ENCODE data around the gene EPHA2. TPM values are rescaled to one million over a fixed set of nuclear protein-coding genes. Genes with fewer than 3 reads are reported as not detected.
A peak's percentile ranks its signal among the peaks of the same experiment; 100 is the strongest.

Gene EPHA2
- total and polyA plus RNA-seq, 4 donors = 2.9 to 11.1 (median 6.8) TPM

DNA sequence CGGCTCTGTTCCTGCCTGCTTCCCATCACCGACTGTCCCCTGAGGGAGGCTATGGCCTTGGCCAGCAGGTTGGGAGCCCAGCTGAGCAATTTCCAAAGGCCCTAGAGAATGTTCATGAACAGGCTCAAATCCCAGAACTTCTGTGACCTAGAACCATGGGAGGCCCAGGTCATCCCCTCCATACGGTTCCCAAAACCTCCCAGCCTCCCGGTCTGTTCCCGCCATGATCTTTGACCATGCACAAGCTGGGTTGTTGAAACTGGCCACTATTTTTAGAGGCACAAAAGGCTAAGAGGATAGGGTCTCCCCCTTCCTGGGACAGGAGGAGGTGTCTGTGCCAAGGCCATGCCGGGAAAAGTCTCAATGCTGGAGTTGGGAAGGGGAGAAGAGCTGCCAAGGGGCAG lies 27.5 kb downstream of the EPHA2 start:
- Histone ChIP-seq H3K9ac (ENCODE audit: low read depth in 1 of 2, low read length in 2 of 2) (no peak overlapping the region), H3K9me3 (ENCODE audit: control insufficient read depth in 4 of 4, low read length in 3 of 4) (no peaks in the 10 kb centered on the region), H3K4me1 (ENCODE audit: control insufficient read depth in 4 of 4, insufficient read depth in 4 of 4, low read length in 3 of 4) (peaks cover 0 to 3% (median 0%) of the 10 kb centered on the region in 4 donors), H3K4me3 (ENCODE audit: low read depth in 1 of 3, low read length in 3 of 3) (no peak overlapping the region), H3K36me3 (ENCODE audit: control insufficient read depth in 4 of 4, insufficient read depth in 3 of 4, low read depth in 1 of 4, low read length in 3 of 4) (peaks cover 19 to 75% (median 44%) of the 10 kb centered on the region in 4 donors), H3K27me3 (ENCODE audit: control insufficient read depth in 4 of 4, insufficient read depth in 4 of 4, low read length in 3 of 4) (no peaks in the 10 kb centered on the region), H3K27ac (ENCODE audit: low read depth in 1 of 2, low read length in 2 of 2) (peak overlapping the region in 1 of 2 donors; percentile 10)
- WGBS = 49% methylated on average over 6 of the region's 6 CpGs
- TF ChIP-seq NR2F2 (IDR thresholded peaks at IDR 0.05) (peak; percentile 97), JUND (IDR thresholded peaks at IDR 0.05) (no peak), SP1 (IDR thresholded peaks at IDR 0.05) (peak; percentile 19), RAD21 (IDR thresholded peaks at IDR 0.05) (no peak), YY1 (IDR thresholded peaks at IDR 0.05) (no peak), EGR1 (IDR thresholded peaks at IDR 0.05; ENCODE audit: low read depth in 2 of 2) (no peak)
- TF ChIP-seq, protein P1, sequence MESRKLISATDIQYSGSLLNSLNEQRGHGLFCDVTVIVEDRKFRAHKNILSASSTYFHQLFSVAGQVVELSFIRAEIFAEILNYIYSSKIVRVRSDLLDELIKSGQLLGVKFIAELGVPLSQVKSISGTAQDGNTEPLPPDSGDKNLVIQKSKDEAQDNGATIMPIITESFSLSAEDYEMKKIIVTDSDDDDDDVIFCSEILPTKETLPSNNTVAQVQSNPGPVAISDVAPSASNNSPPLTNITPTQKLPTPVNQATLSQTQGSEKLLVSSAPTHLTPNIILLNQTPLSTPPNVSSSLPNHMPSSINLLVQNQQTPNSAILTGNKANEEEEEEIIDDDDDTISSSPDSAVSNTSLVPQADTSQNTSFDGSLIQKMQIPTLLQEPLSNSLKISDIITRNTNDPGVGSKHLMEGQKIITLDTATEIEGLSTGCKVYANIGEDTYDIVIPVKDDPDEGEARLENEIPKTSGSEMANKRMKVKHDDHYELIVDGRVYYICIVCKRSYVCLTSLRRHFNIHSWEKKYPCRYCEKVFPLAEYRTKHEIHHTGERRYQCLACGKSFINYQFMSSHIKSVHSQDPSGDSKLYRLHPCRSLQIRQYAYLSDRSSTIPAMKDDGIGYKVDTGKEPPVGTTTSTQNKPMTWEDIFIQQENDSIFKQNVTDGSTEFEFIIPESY (IDR thresholded peaks at IDR 0.05) = no peak
- DNase-seq (ENCODE audit: low spot score) = no peak

DNA sequence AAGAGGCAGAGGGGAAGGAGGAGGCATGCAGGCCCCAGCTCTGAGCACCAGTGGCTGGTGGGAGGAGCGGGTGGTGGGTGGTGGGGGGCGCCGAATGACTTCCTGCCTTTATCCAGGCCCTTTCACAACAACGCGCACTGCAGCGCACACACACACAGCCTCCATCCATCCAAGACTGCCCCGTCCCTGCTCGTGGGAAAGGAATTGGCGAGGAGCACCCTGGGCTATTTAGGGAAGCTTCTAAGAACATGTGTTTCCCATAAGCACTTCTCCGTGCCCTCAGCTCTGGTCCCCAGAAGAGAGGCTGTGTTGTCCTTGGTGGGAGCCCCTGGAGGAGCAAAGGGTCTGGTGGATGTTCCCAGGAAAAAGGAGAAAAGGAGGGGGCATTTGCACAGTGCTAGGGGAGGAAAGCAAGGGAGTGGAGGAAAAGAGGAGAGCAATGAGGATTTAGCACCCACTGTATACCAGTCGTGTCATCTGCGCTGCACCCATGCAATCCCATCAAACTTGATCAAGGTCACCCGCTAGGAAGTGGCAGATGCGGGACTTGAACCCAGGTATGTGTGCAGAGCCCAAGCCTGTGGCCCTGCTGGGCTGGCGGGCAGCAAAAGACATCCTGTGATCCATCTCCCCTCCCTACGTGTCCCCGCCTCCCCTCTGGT lies 28.1 kb downstream of the EPHA2 start:
- WGBS = 84% methylated on average over 17 of the region's 17 CpGs
- Histone ChIP-seq H3K27me3 (ENCODE audit: control insufficient read depth in 4 of 4, insufficient read depth in 4 of 4, low read length in 3 of 4) (no peaks in the 10 kb centered on the region), H3K36me3 (ENCODE audit: control insufficient read depth in 4 of 4, insufficient read depth in 3 of 4, low read depth in 1 of 4, low read length in 3 of 4) (peaks cover 15 to 70% (median 39%) of the 10 kb centered on the region in 4 donors), H3K9me3 (ENCODE audit: control insufficient read depth in 4 of 4, low read length in 3 of 4) (no peaks in the 10 kb centered on the region), H3K9ac (ENCODE audit: low read depth in 1 of 2, low read length in 2 of 2) (no peak overlapping the region), H3K4me1 (ENCODE audit: control insufficient read depth in 4 of 4, insufficient read depth in 4 of 4, low read length in 3 of 4) (peaks cover 0 to 8% (median 2%) of the 10 kb centered on the region in 4 donors), H3K27ac (ENCODE audit: low read depth in 1 of 2, low read length in 2 of 2) (no peak overlapping the region), H3K4me3 (ENCODE audit: low read depth in 1 of 3, low read length in 3 of 3) (no peak overlapping the region)
- no peak for DNase-seq (ENCODE audit: low spot score)
- TF ChIP-seq FOXA2 (IDR thresholded peaks at IDR 0.05) = no peak
- TF ChIP-seq TAF1 (conservative IDR thresholded peaks at IDR 0.05) = no peak
- TF ChIP-seq, protein P1 (IDR thresholded peaks at IDR 0.05) = no peak

DNA sequence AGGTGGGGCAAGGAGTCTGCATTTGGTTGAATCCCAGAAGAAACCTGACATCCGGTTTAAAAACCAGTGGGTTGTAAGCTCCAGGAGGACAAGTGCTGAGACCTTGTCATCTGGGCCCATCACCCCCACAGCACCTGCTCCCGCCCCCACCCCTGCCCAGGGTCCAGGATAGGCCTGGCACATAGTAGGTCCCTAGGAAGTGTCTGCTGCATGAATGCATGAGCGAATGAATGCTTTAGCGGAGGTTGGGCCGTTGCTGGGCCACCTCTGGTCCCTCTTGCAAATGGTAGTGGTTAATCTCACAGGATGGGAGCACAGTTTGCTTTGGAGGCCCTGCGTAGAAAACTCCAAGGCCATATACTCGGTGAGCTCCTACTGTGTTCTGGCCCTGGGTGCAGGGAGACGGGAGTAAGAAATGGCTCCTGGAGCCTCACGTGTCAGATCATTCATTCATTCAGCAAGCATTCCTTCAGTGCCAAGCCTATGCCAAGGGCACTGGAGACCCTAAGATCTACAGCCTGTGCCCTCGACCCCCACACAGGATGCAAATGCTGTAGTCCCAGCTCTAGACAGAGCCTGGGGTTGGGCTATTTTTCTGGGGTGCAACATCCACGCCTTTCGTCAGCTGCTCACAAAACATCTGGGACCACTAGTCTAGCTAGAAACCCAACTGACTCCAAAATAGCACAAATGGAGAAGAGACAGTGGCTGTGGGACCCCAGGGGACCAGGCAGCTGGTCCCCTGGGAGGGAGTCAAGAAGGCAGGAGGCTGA lies 28.9 kb downstream of the EPHA2 start:
- Histone ChIP-seq H3K27me3 (ENCODE audit: control insufficient read depth in 4 of 4, insufficient read depth in 4 of 4, low read length in 3 of 4) (no peaks in the 10 kb centered on the region), H3K4me3 (ENCODE audit: low read depth in 1 of 3, low read length in 3 of 3) (no peak overlapping the region), H3K36me3 (ENCODE audit: control insufficient read depth in 4 of 4, insufficient read depth in 3 of 4, low read depth in 1 of 4, low read length in 3 of 4) (peaks cover 15 to 65% (median 36%) of the 10 kb centered on the region in 4 donors), H3K4me1 (ENCODE audit: control insufficient read depth in 4 of 4, insufficient read depth in 4 of 4, low read length in 3 of 4) (peaks cover 2 to 14% (median 10%) of the 10 kb centered on the region in 4 donors), H3K27ac (ENCODE audit: low read depth in 1 of 2, low read length in 2 of 2) (no peak overlapping the region), H3K9ac (ENCODE audit: low read depth in 1 of 2, low read length in 2 of 2) (no peak overlapping the region), H3K9me3 (ENCODE audit: control insufficient read depth in 4 of 4, low read length in 3 of 4) (no peaks in the 10 kb centered on the region)
- DNase-seq (ENCODE audit: low spot score) = no peak
- no peak for TF ChIP-seq SP1 (IDR thresholded peaks at IDR 0.05)
- no peak for TF ChIP-seq EGR1 (IDR thresholded peaks at IDR 0.05; ENCODE audit: low read depth in 2 of 2)
- no peak for TF ChIP-seq JUND (IDR thresholded peaks at IDR 0.05)
- TF ChIP-seq, protein P2, sequence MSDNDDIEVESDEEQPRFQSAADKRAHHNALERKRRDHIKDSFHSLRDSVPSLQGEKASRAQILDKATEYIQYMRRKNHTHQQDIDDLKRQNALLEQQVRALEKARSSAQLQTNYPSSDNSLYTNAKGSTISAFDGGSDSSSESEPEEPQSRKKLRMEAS (IDR thresholded peaks at IDR 0.05) = no peak
- TF ChIP-seq, protein P3, sequence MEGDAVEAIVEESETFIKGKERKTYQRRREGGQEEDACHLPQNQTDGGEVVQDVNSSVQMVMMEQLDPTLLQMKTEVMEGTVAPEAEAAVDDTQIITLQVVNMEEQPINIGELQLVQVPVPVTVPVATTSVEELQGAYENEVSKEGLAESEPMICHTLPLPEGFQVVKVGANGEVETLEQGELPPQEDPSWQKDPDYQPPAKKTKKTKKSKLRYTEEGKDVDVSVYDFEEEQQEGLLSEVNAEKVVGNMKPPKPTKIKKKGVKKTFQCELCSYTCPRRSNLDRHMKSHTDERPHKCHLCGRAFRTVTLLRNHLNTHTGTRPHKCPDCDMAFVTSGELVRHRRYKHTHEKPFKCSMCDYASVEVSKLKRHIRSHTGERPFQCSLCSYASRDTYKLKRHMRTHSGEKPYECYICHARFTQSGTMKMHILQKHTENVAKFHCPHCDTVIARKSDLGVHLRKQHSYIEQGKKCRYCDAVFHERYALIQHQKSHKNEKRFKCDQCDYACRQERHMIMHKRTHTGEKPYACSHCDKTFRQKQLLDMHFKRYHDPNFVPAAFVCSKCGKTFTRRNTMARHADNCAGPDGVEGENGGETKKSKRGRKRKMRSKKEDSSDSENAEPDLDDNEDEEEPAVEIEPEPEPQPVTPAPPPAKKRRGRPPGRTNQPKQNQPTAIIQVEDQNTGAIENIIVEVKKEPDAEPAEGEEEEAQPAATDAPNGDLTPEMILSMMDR (IDR thresholded peaks at IDR 0.05; ENCODE audit: low read depth, low read length, missing input control) = no peak
- TF ChIP-seq HNF4G (IDR thresholded peaks at IDR 0.05) = no peak
- TF ChIP-seq, protein P4, sequence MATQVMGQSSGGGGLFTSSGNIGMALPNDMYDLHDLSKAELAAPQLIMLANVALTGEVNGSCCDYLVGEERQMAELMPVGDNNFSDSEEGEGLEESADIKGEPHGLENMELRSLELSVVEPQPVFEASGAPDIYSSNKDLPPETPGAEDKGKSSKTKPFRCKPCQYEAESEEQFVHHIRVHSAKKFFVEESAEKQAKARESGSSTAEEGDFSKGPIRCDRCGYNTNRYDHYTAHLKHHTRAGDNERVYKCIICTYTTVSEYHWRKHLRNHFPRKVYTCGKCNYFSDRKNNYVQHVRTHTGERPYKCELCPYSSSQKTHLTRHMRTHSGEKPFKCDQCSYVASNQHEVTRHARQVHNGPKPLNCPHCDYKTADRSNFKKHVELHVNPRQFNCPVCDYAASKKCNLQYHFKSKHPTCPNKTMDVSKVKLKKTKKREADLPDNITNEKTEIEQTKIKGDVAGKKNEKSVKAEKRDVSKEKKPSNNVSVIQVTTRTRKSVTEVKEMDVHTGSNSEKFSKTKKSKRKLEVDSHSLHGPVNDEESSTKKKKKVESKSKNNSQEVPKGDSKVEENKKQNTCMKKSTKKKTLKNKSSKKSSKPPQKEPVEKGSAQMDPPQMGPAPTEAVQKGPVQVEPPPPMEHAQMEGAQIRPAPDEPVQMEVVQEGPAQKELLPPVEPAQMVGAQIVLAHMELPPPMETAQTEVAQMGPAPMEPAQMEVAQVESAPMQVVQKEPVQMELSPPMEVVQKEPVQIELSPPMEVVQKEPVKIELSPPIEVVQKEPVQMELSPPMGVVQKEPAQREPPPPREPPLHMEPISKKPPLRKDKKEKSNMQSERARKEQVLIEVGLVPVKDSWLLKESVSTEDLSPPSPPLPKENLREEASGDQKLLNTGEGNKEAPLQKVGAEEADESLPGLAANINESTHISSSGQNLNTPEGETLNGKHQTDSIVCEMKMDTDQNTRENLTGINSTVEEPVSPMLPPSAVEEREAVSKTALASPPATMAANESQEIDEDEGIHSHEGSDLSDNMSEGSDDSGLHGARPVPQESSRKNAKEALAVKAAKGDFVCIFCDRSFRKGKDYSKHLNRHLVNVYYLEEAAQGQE (IDR thresholded peaks at IDR 0.05) = no peak
- TF ChIP-seq RAD21 (IDR thresholded peaks at IDR 0.05) = no peak
- WGBS = 88% methylated on average over 12 of the region's 12 CpGs

All from liver (tissue), 9 donors.